Fibroblast of skin of left biceps (primary cell): ENCODE results near the gene COA3.

Source experiments
- DNase-seq, 2 experiments: peaks; one replicate each; pipeline ENCODE4 v3.0.0-alpha.2; 2013; ENCODE audit warnings: low read depth in 2 of 2

The COA3 gene

DNA sequence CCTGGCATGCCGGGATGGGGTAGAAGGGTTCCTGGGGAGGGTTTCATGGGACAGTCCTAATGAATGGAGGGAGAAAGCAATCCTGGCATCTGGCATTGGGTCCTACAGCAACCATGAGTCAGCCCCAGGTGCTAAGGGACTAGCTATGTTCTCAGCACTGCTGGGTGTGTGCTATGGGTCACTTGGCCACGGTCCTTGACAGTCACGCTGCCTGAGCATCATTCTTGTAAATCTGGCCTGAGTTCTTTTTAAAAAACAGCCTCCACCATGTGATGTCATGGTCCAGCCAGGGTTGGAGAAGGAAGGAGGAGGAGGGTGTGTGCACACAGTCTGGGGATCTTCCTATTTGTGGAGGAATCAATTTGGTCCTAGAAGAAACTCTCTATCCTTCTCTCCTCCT is 43.7 kb downstream of the COA3 start:
- no peak for DNase-seq

DNA sequence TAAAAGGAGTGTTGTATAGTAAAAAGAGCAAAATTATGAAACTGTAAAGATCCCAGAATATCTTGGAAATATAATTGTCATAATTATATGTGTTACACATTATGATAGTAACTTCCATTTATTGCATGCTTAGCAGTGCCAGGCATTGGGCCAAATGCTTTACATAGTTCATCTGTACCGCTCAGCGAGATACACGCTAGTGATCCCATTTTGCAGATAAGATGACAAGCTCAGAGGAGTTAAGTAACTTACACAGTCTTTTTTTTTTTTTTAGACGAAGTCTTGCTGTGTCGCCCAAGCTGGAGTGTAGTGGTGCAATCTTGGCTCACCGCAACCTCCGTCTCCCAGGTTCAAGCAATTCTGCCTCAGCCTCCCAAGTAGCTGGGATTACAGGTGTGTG is 46.9 kb downstream of the COA3 start:
- no peak for DNase-seq

DNA sequence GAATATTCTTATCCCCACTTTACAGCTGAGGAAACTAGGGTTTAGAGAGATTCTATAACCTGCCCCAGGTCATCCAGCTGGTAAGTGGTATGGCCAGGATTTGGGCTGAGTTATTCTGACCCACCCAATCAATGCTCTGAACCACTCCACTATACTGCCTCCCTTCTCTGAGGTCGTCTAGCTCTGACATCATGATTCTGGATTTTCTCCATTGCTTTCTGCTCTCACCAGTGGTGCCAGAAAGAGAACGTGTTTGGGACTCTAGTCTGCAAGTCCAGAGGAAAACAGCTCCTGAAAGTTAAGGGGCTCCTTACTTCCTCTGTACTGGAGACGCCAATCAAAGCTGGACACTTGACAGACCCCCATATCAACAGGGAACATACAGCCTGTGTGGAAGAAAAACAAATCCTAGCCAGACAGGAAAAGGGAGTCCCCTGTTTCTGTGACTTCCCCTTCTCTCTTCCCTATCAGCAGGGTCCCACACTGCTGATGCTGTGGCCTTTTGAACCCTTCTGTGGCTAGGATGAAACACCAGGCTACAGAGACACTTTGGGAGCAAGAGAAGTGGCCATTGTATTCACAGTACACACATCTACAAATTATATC is 47.7 kb downstream of the COA3 start:
- no peak for DNase-seq

DNA sequence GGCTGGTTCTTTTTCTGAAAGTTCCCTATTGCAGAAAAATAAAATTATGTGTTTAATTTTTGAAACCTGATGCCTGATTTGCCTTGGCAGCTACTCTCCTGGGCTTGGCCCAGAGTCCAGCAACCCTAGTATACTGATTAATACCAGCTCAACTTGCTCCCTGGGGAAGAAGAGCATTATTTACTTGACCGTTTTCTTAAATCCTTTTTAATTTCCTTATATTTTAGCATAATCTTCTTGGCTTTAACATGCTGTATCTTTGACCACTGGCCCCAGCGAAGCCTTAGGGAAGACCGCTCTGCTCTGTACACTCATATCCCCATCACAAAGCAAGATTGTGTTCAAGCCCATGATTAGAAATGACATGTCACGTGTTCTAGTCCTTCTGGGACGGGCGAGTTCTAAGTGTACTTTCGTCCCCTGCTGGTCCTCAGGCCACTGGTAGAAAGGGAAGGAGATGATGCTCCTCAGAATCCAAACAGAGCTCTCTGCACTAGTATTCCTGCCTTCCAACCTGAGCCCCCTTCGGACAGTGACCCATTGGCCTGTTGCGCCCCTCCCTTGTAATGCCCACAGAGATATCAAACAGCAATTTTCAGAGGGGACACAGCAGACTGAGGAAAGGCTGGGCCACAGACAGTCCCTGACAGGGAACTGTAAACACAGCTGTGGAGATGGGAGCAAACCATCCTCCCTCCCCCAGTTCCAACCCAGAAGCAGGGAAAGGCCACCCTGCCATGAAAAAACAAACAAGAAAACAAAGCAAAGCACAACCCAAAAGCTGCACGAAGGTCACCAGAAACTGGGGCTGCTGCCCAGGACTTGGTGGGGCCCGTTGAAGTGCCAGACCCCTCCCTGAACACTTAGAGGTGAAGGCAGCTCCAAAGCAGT is 49.4 kb downstream of the COA3 start:
- DNase-seq: no peak

DNA sequence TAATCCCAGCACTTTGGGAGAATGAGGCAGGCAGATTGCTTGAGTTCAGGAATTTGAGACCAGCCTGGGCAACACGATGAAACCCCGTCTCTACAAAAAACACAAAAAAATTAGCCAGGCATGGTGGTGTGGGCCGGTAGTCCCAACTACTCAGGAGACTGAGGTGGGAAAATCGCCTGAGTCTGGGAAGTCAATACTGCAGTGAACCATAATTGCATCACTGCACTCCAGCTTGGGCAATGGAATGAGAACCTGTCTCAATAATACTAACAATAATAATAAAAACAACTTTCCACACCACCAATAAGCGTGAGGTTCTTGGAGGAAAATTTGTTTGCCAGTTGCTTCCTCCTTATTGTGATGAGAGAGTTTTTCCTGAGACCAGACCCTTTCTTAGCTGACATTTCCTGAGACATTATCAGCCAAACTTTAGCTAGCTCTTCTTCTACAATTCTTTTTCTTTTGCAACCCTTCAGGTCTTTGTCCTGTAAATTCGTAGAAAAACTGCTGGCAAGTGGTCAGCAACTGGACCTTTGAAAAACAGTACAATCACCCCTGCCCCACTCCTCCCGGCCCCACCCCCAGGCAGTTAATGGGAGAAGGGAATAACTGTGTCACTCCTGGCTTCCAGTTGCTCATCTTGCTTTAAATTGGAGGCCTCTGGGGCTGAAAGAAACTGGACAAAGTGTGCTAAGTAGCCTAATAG is 50.1 kb downstream of the COA3 start:
- DNase-seq: no peak
